ENCODE data around the gene DPEP2.
A peak's percentile ranks its signal among the peaks of the same experiment; 100 is the strongest.
"Not testable (repeated sequence)": the region's sequence is repeated elsewhere in the genome, so short reads cannot be mapped to it uniquely, and the experiment has no call there.

DPEP2 gene, protein sequence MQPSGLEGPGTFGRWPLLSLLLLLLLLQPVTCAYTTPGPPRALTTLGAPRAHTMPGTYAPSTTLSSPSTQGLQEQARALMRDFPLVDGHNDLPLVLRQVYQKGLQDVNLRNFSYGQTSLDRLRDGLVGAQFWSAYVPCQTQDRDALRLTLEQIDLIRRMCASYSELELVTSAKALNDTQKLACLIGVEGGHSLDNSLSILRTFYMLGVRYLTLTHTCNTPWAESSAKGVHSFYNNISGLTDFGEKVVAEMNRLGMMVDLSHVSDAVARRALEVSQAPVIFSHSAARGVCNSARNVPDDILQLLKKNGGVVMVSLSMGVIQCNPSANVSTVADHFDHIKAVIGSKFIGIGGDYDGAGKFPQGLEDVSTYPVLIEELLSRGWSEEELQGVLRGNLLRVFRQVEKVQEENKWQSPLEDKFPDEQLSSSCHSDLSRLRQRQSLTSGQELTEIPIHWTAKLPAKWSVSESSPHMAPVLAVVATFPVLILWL

DNA sequence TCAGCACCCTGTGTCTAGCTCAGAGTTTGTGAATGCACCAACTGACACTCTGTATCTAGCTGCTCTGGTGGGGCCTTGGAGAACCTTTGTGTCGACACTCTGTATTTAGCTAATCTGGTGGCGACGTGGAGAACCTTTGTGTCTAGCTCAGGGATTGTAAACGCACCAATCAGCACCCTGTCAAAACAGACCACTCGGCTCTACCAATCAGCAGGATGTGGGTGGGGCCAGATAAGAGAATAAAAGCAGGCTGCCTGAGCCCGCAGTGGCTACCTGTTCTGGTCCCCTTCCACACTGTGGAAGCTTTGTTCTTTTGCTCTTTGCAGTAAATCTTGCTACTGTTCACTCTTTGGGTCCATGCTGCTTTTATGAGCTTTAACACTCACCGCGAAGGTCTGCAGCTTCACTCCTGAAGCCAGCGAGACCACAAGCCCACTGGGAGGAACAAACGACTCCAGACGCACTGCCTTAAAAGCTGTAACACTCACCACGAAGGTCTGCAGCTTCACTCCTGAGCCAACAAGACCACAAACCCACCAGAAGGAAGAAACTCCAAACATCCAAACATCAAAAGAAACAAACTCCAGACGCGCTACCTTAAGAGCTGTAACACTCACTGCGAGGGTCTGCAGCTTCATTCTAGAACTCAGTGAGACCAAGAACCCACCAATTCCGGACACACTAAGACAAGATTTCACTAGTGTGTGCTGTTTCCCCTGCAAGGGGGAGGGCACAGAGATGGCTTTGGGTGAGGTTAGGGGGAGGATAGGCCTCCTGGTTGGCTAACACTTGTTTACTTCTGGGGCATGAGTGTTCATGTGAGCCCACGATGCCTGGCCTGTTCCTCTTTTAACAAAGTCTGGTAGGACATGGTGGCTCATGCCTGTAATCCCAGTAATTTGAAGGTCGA is at the start of gene DPEP2:
DPEP2 (minus strand) TSS at position 706 of the 910 bp plus-strand sequence. CDS start 6,272 bp downstream, outside the sequence.
- DNase-seq = not testable (repeated sequence)

DNA sequence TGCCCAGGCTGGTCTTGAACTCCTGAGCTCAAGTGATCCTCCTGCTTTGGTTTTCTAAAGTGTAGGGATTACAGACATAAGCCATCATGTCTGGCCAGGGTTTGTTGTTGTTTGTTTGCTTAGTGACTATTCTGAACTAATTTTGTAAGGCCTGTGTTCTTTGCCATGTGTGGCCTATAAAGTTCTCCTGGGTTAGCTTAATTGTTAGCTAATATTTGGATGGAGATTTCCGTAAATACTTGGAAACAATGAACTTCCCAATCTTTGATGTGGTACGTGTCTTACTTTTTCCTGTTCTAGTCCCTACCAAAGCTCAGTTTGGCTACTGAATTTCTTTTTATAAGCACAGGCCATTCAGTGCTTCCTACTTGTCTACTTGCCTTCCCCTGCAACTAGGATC is 48.7 kb upstream of the DPEP2 start:
- no peak for DNase-seq

DNA sequence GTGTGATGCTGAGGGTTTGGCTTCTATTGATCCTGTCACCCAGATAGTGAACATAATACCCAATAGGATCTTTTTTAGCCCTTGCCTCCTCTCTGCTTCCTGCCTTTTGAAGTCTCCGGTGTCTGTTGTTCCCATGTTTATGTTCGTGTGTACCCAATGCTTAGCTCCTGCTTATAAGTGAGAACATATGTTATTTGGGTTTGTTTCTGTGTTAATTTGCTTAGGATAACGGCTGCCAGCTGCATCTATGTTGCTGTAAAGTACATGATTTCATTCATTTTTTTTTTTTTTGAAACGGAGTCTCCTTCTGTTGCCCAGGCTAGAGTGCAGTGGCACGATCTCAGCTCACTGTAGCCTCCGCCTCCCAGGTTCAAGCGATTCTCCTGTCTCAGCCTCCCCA is 46.8 kb upstream of the DPEP2 start:
- no peak for DNase-seq

DNA sequence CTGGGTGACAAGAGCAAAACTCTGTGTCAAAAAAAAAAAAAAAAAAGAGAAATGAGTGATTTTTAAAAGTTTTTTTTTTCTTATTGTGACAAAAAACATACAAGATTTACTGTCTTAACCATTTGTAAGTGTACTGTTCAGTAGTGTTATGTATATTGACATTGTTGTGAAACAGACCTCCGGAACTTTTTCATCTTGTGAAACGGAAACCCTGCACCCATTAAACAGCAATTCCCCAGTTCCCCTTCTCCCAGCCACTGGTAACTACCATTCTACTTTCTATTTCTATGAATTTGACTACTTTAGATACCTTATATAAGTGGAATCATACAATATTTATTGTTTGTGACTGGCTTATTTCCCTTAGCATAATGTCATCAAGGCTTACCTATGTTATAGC is 42.5 kb upstream of the DPEP2 start:
- DNase-seq = no peak

DNA sequence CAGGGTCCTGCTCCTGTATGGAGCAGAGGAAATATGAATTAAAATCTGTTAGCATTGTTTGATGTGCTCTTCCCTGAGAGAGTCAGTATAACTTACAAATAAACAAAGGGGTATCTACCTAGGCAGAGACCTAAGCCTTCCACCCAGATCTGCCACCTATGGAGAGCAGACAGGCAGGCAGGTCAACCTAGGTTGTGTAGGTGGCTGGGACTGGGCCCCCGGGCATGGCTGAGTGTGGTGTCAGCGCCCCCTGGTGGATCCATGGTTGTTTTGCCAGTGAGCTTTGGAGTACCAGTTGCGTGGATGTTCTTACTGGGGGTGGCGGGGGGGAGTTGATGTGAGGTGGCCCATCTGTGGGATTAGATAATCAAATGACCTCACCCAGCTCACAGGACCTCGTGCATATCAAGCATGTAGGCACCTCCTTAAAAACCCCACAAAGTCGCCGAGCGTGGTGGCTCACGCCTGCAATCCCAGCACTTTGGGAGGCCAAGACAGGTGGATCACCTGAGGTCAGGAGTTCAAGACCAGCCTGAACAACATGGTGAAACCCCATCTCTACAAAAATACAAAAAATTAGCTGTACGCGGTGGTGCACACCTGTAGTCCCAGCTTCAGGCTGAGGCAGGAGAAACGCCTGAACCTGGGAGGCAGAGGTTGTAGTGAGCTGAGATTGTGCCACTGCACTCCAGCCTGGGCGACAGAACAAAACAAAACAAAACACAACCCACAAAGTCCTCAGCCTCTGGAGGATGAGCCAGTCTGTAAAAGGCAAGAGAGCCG is 41.4 kb upstream of the DPEP2 start:
- peak; percentile 45 for DNase-seq

DNA sequence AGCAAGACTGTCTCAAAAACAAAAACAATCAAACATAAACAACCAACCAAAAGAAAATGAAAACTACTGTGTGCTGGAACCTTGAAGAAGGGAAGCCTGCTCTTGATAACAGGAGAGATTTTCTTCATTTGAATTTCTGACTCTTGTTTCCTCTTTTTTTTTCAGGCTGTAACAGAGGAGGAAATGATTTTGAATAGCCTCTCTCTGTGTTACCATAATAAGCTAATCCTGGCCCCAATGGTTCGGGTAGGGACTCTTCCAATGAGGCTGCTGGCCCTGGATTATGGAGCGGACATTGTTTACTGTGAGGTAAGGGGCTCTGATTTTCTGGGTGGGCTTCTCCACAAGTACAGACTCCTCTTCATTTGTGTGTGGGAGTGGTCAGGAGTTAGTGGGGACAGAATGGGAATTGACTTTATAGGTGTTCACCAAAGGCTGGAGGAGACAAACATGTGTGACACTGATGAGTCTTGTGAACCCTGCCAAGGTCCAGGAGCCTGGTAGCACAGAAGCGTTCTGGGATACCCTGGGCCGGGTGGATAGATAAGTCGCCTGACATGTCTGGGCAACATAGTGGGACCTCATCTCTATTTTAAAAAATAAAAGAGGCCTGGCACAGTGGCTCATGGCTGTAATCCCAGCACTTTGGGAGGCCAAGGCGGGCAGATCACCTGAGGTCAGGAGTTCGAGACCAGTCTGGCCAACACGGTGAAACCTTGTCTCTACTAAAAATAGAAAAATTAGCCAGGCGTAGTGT is 38.7 kb upstream of the DPEP2 start:
- DNase-seq = no peak

DNA sequence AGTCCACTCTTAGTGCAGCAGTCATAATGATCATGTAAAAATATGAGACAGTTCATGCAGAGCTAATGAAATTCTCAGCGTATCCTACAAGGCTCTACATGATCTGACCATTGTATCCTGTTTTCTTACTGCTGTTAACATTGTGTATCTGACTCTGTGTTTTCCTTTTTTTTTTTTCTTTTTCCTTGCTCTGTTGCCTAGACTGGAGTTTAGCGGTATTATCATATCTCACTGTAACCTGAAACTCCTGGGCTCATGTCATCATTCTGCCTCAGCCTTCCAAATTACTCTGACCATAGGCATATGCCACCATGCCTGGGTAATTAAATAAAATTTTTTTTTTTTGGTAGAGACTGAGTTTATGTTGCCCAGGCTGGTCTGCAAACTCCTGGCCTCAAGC is 35.9 kb upstream of the DPEP2 start:
- DNase-seq = no peak

DNA sequence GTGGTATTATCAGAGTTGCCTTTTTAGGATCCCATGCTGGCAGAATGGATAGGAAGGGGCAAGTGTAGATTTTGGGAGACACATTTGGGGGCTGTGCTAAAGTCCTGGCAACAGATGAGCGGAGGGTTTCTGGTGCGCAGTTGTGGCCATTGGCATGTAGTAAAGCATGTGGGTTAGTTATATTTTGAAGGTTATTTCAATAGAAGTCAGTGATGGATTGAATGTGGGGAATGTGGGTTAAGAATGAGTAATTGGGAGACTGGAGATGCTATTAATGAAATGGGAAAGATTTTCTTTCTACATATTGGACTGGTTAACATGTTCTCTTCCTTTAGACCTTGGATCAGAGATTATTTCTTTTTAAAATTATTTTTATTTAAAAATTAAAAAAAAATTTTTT is 33.8 kb upstream of the DPEP2 start:
- DNase-seq = no peak

DNA sequence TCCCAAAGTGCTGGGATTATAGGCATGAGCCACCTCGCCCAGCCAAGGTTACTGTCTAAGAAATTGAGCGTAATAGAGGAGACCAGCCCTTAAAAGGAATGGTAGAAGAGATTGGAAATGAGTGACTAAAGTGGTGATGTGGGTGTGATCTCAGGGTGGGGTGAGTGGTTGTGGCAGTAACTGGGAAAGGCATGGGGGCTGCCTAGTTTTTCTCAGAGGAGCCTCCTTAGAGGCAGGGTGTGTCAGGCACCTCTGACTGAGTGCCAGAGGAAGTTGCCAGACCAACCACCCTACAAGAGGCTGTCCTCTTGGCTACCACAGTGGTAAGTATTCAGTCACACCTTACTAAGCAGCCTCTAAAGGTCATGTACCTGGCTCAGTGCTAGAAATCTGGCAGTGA is 32.7 kb upstream of the DPEP2 start:
- no peak for DNase-seq

DNA sequence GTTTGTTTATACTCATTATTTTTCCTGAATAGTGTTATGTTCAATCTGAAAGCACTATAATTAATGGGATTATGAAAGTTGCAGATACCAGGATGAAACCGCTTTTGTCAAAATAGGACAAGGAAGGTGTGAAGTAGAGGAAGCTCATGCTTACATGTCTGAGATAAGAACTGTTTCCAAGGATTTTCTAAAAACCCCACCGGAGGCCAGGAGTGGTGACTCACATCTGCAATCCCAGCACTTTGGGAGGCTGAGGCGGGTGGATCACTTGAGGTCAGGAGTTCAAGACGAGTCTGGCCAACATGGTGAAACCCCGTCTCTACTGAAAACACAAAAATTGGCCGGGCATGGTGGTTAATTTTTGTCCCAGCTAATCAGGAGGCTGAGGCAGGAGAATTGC is 30.8 kb upstream of the DPEP2 start:
- not testable (repeated sequence) for DNase-seq

DNA sequence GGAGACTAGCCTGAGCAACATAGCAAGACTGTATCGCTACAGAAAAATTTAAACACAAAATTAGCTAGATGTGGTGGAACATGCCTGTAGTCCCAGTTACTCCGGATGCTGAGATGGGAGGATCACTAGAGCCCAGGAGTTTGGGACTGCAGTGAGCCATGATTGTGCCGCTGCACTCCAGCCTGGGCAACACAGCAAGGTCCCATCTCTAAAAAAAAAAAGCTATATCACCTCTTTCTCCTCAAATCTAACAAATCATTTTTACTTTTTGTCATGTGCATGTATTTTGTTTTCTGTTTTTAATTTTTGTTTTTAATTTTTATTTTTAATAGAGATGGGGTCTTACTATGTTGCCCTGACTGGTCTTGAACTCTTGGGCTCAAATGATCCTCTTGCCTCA is 29.7 kb upstream of the DPEP2 start:
- no peak for DNase-seq

DNA sequence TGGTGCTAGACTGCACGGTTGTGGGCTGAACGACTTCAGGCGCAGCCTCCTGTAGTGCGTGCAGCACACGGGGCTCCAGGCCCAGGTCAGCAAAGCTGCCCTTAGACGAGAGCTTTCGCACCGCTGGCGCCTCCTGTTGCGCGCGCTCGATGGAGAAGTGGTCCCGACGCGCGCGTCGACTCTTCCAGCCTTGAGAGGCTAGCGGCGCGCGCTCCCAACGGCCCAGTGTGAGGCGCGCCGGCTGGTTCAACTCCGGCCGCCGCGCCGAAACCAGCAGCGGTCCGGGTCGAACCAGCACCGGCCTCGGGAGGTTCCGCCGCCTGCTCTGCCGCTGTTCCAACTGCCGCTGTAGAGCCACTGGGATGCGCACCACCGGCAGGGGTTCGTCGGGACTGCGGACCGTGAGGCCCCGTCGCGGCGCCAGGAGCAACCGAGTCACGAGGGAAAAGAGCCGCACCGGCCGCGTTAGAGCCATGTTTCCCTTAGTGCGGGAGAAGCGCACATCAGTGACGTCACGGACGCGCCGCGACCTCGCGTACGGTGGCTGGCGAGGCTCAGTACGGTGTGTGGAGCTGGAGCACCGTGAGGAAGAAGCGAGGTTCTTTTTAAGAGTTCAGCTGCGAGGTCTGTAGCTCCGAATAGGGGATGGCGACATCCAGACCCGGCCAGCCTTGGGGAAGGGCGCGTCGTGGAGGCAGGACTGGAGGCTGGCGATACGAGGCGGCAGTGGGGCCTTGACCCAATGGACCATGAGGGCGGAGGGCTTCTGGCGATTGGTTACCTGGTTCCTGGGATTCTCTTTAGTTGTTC is 23.6 kb upstream of the DPEP2 start, which contains the start of the genes DDX28 and DUS2:
DDX28 (minus strand) TSS at position 505 of the 810 bp plus-strand sequence; CDS start at position 475, 30 bp downstream.
DUS2 (plus strand) TSS at position 557 of the 810 bp plus-strand sequence. CDS start 14,740 bp downstream, outside the sequence.
- peak; percentile 85 for DNase-seq

DNA sequence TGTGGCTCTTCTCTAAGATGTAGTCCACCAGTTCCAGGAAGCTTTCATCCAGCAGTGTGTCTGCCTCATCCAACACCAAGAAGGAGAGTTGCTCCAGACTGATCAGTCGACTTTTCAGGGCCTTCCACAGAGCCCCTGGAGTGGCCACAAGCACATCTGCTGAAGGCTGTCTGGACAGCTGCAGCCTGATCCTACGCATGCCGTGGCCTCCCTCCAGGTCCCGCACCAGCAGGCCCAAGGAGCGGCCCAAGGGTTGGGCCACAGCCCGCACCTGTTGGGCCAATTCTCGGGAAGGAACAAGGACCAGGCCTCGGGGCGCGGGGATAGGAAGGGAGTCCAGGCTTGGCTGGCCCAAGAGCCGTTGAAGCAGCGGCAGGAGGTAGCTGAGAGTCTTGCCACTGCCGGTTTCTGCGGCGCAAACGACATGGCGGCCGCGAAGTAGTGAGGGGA is 23.0 kb upstream of the DPEP2 start:
- no peak for DNase-seq

DNA sequence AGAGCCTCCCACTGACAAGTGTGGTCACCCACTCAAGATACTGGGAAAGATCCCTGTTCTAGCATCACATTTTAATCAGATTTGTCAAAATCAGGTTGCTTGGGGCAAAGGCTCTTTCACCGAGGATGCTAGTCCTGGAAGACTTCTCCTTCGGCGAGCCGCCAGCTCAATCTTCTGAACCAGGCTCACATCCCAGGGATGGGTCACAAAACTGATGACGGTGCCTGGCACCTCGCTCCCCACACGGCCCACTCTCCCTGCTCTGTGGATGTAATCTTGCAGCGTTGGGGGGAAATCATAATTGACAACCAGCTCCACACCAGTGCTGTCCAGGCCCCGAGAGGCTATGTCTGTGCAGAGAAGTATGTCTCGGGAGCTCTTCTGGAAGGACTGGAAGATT is 22.2 kb upstream of the DPEP2 start:
- DNase-seq = no peak

DNA sequence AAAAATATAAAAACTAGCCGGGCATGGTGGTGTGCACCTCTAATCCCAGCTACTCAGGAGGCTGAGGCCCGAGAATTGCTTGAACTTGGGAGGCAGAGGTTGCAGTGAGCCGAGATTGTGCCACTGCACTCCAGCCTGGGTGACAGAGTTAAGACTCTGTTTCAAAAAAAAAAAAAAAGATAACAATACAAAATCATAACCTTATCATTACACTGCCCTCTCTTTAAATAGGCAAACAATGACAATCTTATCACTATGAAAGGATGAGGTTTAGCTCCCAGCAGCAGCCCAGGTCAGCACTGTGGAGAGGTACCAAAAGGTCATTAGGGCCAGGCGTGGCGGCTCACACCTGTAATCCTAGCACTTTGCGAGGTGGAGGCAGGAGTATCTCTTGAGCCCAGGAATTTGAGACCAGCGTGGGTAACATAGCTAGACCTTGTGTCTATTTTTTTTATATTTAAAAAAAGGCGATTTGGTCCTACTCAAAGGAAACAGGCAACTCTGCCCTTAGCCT is 19.9 kb upstream of the DPEP2 start:
- no peak for DNase-seq

DNA sequence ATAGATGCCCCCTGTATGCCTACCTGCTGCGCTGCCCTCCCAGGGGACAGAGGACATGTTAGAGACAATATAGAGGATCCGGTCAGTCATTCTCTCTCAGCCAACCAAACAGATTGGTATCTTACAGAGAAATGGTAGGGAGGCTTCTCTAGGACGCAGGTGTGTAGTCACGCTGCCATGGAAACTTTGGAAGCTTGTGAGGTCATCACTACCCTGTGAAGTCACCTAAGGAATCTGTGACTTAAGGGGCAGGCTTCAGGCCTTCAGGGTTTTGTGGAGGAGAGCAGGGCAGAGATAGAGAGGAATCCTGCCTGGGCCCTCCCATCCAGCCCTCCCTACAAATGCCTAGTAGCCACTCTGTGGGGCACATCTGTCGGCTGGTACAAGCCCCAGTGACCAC is 16.4 kb upstream of the DPEP2 start, which contains the start of gene DPEP2NB:
DPEP2NB (minus strand) TSS at position 231 of the 400 bp plus-strand sequence; CDS start at position 90, 141 bp downstream.
- DNase-seq = no peak

DNA sequence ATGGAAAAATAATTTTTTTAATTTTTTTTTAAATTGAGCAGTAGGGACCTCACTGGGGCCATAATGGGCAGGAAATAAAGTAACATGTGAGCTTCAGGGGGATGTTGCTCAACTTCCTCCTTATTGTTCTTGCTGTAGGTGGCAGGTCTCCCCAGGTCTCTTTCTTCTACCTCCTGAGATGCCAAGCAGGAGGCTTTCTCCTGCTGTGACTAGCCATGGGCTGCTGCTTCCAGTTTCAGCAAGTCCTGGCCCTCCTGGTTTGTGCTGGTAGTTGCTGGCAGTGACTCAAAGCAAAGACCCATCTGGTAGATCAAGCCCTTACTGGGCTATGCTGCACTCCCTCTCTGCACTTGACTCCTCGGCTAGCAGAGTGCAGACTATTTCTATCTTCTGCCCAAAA is 14.2 kb upstream of the DPEP2 start:
- DNase-seq = no peak

DNA sequence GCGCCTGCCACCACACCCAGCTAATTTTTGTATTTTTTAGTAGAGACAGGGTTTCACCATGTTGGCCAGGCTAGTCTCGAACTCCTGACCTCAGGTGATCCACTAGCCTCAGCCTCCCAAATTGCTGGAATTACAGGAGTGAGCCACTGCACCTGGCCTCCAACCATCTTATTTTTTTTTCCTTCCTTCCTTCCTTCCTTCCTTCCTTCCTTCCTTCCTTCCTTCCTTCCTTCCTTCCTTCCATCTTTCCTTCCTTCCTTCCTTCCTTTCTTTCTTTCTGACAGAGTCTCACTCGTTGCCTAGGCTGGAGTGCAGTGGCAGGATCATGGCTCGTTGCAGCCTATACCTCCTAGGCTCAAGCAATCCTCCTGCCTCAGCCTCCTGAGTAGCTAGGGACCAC is 10.6 kb upstream of the DPEP2 start:
- DNase-seq = not testable (repeated sequence)

DNA sequence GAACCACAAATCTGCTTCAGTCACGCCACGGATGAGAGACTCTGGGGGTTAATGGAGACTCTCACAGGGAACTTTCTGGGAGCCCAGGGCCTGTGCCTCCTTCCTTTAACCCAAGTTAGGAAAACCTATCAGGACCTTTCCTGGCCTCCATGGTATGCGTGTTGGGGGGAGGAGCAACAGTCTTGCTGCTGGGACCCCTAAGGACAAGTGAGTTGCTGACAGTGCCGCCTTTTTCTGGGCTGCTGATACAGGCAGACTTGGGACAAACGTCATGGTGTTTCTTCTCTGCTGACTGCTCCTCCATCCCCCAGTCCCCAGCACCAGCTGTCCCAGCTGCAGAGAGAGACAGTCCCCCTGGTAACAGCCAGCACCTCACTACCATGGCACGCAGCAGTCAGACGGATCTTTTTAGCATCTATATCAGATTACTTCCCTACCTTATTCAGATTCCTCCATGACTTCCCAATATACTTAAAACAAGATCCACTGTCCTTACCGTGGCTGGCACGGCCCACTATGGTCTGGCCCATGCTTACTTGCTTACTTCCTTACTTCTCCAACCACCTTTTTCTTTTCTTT is 10.0 kb upstream of the DPEP2 start:
- DNase-seq = no peak

DNA sequence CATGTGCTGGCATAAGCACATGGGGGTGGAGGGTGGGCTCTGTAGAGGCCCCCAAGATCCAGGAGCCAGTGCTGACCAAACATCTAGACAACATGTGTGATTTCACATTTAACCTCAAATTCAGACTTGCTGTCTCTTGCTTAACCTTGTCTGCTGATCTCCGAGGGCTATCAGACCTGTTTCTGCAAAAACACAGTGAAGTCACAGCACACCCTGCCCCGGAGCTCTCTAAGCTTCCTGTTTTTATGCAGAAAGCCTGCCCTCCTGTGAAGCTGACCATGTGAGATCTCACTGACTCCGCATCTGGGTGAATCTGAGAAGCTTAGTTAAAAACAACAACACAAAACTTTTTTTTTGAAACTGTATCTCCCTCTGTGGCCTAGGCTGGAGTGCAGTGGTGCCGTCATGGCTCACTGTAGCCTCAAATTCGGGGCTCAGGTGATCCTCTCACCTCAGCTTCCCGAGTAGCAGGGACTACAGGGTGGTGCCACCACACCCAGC is 6.6 kb upstream of the DPEP2 start:
- no peak for DNase-seq

Data from NCI-H1436 (cell line).